Muscle layer of duodenum (tissue), 2 donors: ENCODE measurements around the gene VTI1A.

Experiments used
- H3K27ac ChIP-seq: one replicate; pipeline ENCODE4 v1.7.0; 2013; ENCODE audit warnings: mild to moderate bottlenecking, low read length
- H3K27me3 ChIP-seq: one replicate; pipeline ENCODE4 v1.7.0; 2013; ENCODE audit warnings: low read depth, mild to moderate bottlenecking, control low read depth, low read length
- H3K36me3 ChIP-seq, 2 donors: one replicate each; pipeline ENCODE4 v1.7.0; 2013; ENCODE audit warnings: low read length in 2 of 2, control low read depth in 1 of 2, mild to moderate bottlenecking in 1 of 2; ENCODE audit not compliant: insufficient read depth in 2 of 2, control insufficient read depth in 1 of 2
- H3K4me1 ChIP-seq, 2 donors: one replicate each; pipeline ENCODE4 v1.7.0; 2013; ENCODE audit warnings: low read length in 2 of 2, mild to moderate bottlenecking in 2 of 2, control low read depth in 1 of 2, moderate library complexity in 1 of 2; ENCODE audit not compliant: insufficient read depth in 2 of 2, control insufficient read depth in 1 of 2
- H3K4me3 ChIP-seq, 2 donors: one replicate each; pipeline ENCODE4 v1.7.0; 2013; ENCODE audit warnings: low read length in 2 of 2, low read depth in 1 of 2, mild to moderate bottlenecking in 1 of 2
- H3K9me3 ChIP-seq, 2 donors: one replicate each; pipeline ENCODE4 v1.7.0; 2013; ENCODE audit warnings: low read length in 2 of 2, control low read depth in 1 of 2, mild to moderate bottlenecking in 1 of 2; ENCODE audit not compliant: control insufficient read depth in 1 of 2
- donor health status: healthy.

VTI1A gene

DNA sequence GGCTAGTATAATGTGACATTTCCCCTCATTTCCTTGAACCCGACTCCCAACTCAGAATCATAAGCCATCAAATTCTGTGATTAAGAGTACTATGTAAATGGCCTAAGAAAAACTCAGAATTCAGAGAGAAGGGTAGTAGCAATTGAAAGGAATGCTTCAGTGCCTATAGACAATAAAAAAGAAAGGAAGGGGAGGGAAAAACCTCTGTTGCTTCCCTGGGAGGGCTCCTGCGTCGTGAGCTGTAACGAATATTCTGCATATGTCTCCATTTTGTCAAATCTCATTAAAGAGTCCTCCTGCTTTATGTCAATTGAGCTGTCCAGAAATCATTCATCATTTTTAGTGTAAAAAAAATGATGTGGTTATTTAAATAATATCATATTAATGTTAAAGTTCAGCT is 223.0 kb downstream of the VTI1A start:
- H3K4me1 ChIP-seq = no peaks in the 10 kb centered on the region

DNA sequence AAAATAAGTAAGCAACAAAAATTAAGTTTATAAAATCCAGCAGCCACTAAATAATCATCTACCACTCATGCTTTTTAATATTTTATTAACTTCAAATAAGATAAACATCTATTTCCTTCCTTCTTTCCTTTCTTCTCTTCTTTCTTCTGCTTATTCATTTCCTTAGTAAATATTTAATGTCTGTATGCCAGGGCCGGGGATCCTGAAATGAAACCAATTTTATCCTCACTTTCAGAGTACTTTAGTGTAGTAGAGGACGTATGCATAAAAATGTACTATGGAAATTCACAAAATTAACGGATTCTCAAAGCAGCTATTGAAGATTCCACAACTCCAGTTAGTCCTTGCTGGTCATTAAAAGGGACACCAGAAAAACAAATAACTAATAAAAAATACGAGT is 224.7 kb downstream of the VTI1A start:
- Histone ChIP-seq H3K9me3 (no peaks in the 10 kb centered on the region), H3K36me3 (peaks cover 0 to 22% of the 10 kb centered on the region in 2 donors), H3K4me3 (no peak overlapping the region), H3K27ac (no peak overlapping the region), H3K27me3 (no peaks in the 10 kb centered on the region), H3K4me1 (no peaks in the 10 kb centered on the region)

More for the DNA sequence above, 223.0 kb downstream of the VTI1A start:
- Histone ChIP-seq H3K9me3 (no peaks in the 10 kb centered on the region), H3K27me3 (no peaks in the 10 kb centered on the region), H3K4me3 (no peak overlapping the region), H3K27ac (no peak overlapping the region), H3K36me3 (peaks cover 0 to 22% of the 10 kb centered on the region in 2 donors)

DNA sequence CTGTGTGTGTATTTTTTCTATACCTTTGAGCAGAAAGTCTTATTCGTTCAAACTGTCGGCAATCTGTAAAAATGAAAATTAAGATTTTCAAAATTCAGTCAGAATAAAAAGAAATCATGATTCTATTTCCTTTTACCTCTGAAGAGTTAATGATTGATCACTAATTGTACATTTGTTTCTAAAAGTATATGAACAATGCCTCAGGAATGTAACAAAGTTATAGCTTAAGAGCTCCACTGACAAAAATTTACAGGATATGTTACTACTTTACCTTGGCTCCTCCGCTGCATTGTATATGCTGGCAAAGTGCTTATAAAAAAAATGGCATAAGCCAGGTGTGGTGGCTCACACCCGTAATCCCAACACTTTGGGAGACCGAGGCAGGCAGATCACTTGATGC is 225.7 kb downstream of the VTI1A start:
- H3K4me1 ChIP-seq = no peaks in the 10 kb centered on the region
- H3K27me3 ChIP-seq = no peaks in the 10 kb centered on the region
- H3K9me3 ChIP-seq = no peaks in the 10 kb centered on the region
- peaks cover 0 to 26% of the 10 kb centered on the region in 2 donors for H3K36me3 ChIP-seq
- H3K4me3 ChIP-seq = no peak overlapping the region
- no peak overlapping the region for H3K27ac ChIP-seq

DNA sequence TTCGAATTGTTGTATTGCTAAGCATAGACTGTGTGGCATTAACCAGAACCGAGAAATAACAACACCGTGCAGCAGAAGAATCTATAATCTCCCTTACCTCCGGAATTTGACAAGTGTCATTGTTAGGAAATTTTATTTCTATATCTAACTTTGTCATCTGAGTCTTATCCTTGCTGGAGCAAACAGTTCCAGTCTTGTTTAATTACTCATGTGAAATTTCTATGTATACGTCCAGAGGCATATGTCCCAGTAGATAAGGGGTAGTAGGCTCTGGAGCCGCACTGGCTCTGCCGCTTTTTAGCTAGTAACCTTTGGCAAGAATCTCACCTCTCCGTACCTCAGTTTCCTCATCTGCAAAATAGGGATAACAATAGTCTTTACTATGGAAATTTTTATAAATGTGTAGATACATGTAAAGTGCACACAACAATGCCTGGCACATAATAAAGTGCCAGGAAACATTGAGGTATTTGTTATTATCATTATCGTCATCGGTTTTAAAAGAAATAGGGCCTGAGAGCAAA is 228.6 kb downstream of the VTI1A start:
- Histone ChIP-seq H3K4me3 (no peak overlapping the region), H3K27ac (no peak overlapping the region), H3K9me3 (no peaks in the 10 kb centered on the region), H3K4me1 (no peaks in the 10 kb centered on the region), H3K27me3 (no peaks in the 10 kb centered on the region), H3K36me3 (peaks cover 0 to 5% of the 10 kb centered on the region in 2 donors)

DNA sequence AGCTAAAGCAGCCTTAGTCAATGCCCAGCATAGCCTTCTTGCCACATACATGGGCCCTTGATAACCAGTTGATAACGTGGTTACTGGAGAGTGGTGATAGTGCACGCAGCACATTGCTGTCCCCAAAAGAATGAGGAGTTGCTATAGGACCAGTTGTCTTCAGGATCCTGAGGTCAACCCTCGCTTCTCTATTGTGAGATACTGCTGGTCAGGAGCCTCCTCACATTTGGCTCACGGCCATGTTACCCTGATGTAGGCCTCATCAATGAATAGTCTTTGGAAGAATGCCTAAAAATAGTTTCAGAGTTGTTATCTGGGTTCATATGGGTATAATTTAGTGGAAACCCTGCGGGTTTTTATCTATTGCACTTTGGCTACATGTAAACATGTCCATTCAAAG is 230.7 kb downstream of the VTI1A start:
- no peaks in the 10 kb centered on the region for H3K27me3 ChIP-seq
- H3K27ac ChIP-seq = no peak overlapping the region
- H3K4me1 ChIP-seq = no peaks in the 10 kb centered on the region
- no peaks in the 10 kb centered on the region for H3K9me3 ChIP-seq
- no peak overlapping the region for H3K4me3 ChIP-seq
- H3K36me3 ChIP-seq = peaks cover 0 to 5% of the 10 kb centered on the region in 2 donors

DNA sequence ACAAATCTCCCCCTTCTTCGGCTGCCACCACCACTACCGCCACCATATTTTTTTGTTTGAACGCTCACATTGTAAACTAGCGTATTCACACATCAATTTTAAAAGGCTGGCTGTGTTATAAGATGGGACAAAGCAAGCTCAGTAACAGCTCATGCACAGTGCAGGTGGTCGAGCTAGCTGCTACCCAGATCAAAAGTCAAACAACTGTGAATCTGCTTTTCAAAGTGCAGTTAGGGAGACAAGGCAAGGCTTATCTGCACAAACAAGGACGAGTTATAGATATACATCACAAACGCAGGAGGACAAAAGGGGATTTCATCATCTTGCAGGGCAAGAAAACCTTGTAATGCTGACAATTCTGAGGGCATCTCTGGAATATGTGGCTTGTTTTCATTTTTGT is 231.6 kb downstream of the VTI1A start:
- peaks cover 0 to 5% of the 10 kb centered on the region in 2 donors for H3K36me3 ChIP-seq
- no peaks in the 10 kb centered on the region for H3K9me3 ChIP-seq
- H3K4me1 ChIP-seq = no peaks in the 10 kb centered on the region
- no peaks in the 10 kb centered on the region for H3K27me3 ChIP-seq
- no peak overlapping the region for H3K27ac ChIP-seq
- H3K4me3 ChIP-seq = no peak overlapping the region

DNA sequence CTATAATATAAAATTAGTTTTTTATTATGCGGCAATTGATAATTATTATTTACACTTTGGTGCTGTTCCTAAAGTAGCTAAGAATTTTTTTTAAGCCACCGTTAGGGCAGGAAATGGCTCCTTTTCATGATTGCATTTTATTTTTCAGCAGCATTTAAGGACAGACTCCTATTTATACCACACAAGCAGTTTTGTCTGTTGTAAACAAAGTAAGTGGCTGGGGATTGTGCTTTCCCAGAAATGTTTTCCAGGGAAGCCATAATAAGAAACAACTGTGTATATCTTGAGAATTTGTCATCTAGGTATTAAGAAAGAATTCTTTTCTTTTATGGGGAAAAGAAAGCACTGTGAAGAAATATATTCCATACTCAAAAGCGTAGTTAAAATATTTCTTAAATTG is 232.0 kb downstream of the VTI1A start:
- Histone ChIP-seq H3K36me3 (peaks cover 0 to 5% of the 10 kb centered on the region in 2 donors), H3K27me3 (no peaks in the 10 kb centered on the region), H3K27ac (no peak overlapping the region), H3K4me3 (no peak overlapping the region), H3K9me3 (no peaks in the 10 kb centered on the region), H3K4me1 (no peaks in the 10 kb centered on the region)

DNA sequence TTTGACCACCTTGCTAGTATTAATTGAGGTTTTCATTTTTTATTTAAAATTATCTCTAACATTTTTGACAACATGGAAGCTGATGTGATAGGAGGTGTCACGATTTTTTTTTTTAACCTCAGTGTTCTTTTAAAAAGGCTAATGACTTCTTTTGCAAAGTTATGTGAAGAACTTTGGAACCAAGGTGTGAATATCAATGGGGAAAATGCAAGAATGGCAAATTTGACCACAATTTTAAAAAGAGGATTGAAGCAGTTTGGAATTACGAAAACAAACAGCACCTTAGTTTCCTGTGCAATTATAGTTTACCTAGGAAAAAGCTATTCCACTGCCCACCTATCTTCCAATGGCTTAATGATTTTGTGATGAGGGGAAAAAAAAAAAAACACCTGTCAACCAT is 232.4 kb downstream of the VTI1A start:
- peaks cover 0 to 5% of the 10 kb centered on the region in 2 donors for H3K36me3 ChIP-seq
- H3K27ac ChIP-seq = no peak overlapping the region
- no peaks in the 10 kb centered on the region for H3K9me3 ChIP-seq
- no peak overlapping the region for H3K4me3 ChIP-seq
- H3K27me3 ChIP-seq = no peaks in the 10 kb centered on the region
- H3K4me1 ChIP-seq = no peaks in the 10 kb centered on the region

DNA sequence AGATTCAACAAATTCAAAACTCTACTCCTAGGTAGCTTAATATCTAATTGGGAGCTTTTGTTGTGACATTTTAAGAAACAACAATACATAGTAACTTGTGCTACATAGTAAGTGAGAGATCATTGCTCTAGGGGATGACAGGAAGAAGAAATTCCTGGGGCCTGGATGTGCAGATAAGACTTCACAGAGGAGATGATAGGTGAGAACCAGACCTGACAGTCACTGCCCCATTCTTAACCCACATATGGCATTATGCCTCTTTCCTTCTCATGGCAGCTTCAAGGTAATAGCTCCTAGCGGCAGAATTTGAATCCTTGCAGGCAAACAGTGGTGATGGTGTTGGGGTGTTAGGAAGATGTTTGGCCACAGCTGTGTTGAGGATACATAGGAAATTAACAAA is 233.6 kb downstream of the VTI1A start:
- Histone ChIP-seq H3K36me3 (peaks cover 0 to 5% of the 10 kb centered on the region in 2 donors), H3K4me1 (no peaks in the 10 kb centered on the region), H3K4me3 (no peak overlapping the region), H3K27me3 (no peaks in the 10 kb centered on the region), H3K27ac (no peak overlapping the region), H3K9me3 (no peaks in the 10 kb centered on the region)

DNA sequence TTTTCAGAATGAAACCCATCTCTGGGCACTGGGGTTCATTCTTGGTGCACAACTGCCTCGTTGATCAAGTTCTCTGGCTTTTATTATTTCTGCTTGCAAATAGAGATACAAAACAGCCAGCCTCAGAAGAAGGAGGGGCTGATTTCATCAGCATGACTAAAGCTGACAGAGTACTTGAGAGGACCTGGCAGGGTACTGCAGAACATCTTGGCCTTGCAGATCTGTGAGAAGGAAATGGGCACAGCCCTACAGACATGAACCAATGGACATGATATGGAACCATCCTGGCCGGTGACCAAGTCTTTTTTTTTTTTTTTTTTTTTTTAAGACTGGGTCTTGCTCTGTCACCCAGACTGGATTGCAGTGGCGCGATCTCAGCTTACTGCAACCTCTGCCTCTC is 240.6 kb downstream of the VTI1A start:
- Histone ChIP-seq H3K36me3 (peaks cover 0 to under 1% of the 10 kb centered on the region in 2 donors), H3K4me3 (no peak overlapping the region), H3K27me3 (no peaks in the 10 kb centered on the region), H3K4me1 (no peaks in the 10 kb centered on the region), H3K9me3 (no peaks in the 10 kb centered on the region), H3K27ac (no peak overlapping the region)

DNA sequence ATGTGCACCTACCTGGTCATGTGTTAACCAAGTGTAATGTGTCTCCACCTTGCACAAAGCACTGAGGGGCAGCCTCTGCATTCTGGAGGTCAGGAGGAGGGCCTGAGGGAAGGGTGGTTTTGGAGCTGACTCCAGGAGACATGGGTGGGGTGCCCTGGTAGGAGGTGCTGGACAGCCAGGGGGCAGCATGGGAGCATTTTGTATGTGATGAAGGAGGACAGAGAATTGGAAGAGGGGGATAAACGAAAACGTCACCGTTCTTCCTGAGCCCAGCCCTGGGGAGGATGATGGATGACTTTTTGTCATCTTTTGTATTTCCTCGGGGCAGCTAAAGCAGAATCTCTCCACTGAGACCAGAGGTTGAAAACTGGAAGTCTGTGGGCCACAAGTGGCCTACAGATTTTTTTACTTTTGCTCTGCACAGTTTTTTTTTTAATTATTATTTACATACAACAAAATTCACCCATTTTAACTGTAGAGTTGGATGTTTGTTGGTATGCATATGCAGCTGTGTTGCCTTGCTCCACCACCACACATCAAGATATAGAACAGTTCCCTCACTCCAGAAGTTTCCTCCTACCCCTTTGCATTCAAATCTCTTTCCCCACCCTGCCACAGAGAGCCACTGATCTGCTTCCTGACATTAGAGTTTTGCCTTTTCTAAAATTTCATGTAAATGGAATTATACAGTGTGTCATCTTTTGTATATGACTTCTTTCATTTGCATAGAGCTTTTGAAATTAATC is 242.5 kb downstream of the VTI1A start:
- H3K27me3 ChIP-seq = no peaks in the 10 kb centered on the region
- peaks cover 0 to 3% of the 10 kb centered on the region in 2 donors for H3K36me3 ChIP-seq
- no peak overlapping the region for H3K4me3 ChIP-seq
- H3K27ac ChIP-seq = no peak overlapping the region
- no peaks in the 10 kb centered on the region for H3K4me1 ChIP-seq
- no peaks in the 10 kb centered on the region for H3K9me3 ChIP-seq

DNA sequence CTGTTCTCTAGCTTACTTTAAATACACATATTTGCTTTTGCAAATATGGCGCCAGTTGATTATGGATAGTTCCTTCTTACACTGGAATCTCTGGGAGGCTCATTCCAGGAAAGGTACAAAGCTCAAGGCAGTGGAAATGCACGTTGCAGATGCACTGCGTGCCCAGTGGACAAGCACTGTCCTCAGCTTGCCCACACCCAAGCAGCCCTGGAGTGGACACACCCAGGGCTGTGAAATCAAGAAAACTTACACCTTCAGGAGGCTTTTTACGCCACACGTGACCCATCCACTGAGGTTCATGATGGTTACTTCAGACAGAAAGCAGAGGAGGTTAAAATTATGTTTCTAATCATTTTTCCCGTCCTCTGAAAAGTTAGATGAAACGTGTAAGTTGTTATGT is 248.5 kb downstream of the VTI1A start:
- Histone ChIP-seq H3K27me3 (no peaks in the 10 kb centered on the region), H3K9me3 (no peaks in the 10 kb centered on the region), H3K4me1 (no peaks in the 10 kb centered on the region), H3K36me3 (peaks cover 0 to 3% of the 10 kb centered on the region in 2 donors), H3K27ac (no peak overlapping the region), H3K4me3 (no peak overlapping the region)
